DLD1 (cell line): ENCODE measurements around the gene TTC38.

Experiments used
- in situ Hi-C: cut with HindIII; loops from 2 replicates; pipeline ENCODE4 v1.10.0; 2017; ENCODE audit warnings: low sequenced_read_pairs

Gene TTC38

DNA sequence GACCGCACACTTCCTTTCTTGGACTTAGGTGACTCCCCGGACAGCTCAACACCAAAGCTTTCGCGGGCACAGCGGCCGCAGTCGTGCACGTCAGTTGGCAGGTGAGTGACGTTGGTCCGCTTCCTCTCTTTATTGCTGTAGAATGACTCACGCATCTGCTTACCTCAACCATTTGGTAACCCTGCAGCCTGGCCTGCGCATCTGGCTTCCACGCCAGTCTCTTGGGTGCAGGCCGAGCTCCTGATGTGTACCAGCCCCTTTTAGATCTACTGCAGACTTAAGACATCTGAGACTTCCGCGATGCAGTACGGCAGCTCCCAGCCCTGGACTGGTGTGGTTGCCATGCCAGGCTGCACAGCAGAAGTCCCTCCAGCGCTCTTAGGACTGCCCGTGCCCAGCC, 55.4 kb downstream of the TTC38 start:
- in situ Hi-C loops: no loop called here

DNA sequence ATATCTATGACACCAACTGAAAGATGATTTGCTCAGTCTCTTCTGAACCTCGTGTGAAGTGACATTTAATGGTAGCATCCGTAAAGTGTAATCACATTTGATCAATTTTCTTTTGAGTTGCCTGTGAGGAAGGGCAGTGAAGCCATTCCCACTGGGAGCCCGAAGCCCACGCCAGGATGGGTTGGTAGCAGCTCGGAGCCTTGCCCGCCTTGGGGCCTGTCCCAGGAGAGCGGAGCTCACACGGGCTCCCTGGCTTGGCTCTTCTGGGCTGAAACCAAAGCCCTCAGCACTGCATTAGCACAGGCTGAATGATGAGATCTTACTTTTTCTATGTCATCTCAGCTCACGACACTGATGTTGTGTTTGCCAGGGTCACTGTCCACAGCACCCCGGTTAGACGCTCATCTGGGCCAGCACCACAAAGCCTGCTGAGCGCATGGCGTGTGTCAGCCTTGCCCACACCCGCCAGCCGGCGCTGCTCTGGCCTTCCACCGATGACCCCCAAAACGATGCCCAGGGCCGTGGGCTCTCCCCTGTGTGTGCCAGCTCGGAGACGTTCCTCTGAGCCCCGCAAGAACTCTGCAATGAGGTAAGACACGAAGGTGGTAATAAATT, 58.4 kb downstream of the TTC38 start:
- in situ Hi-C loops: loop anchor here (25.0 kb wide), 1 partner anchor 111 kb away; no protein-coding TSS in a partner anchor

DNA sequence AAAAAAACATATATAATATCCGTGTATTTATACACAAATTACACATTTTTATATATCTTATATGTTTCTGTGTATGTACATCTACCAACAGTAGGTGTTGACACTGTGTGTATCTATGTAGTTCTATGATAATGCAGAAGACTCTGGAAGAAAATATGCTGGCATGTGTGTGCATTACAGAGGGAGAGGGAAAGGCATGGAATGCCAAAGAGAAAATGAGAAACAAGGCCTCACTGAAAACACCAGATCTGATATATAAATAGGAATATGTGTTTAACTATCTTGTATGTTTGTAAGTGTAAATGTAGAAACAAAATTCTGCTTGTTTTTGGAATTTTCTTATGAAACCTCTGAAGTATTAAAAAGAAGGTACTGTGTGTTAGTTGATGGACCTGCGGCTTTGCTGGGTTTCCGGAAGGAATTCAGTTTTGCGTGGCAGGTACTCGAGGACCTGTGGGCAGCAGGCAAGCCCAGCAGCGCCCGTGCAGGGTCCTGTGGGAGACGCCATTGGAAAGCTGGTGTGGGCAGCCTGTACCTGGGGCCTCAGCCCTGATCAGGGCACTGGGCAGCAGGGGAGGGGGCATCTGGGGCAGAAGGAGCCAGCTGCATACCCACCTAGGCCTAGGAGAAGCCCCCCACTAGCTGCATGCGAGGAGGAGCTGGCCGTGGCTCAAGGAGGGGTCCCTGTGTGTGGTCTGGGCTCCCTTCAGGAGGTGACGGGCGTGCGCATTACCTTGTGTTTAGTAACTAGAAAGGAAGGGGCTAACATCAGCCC, 60.1 kb downstream of the TTC38 start:
- in situ Hi-C loops: loop anchor here (25.0 kb wide), 1 partner anchor 109 kb away; no protein-coding TSS in a partner anchor

DNA sequence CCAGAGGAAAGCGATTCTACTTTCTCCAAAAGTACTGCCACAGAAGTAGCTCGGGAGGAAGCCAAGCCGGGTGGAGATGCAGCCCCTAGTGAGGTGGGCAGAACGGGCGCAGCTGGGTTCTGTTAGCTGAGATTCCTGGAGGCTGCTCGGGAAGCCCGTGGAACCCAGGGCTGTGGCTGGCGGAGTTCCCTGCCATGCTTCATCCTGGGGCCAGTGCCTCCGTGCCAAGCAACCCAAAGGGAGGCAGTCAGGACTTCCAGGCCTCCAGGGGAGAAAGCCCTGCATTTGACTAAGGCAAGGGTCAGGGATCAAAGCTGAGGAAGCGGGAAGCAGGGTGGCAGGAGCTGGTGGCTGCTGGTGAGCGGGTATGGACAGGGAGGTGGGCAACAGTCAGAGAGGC, 61.0 kb downstream of the TTC38 start:
- in situ Hi-C loops: loop anchor here (25.0 kb wide), 1 partner anchor 109 kb away; no protein-coding TSS in a partner anchor

DNA sequence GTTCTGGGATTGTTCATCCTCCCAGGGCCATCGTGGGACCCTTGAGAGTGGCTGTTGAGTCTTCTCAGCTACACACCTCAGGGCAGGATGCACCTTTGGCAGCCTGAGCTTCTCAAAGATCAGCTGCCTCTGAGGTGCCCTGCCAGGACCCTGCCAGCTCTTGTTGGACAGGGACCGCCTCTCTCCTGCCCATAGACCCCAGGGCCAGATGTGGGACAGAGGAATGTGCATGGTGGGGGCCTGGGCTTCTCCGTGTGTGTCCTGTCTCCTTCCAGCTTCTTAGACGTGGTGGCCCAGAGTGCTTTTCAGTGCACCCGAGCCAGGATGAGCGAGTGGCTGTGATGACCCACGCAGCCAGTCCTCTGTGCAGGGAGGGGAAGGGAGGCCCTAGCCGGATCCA, 61.8 kb downstream of the TTC38 start:
- in situ Hi-C loops: loop anchor here (10.0 to 25.0 kb wide), 2 partner anchors 108 to 185 kb away; no protein-coding TSS in a partner anchor

DNA sequence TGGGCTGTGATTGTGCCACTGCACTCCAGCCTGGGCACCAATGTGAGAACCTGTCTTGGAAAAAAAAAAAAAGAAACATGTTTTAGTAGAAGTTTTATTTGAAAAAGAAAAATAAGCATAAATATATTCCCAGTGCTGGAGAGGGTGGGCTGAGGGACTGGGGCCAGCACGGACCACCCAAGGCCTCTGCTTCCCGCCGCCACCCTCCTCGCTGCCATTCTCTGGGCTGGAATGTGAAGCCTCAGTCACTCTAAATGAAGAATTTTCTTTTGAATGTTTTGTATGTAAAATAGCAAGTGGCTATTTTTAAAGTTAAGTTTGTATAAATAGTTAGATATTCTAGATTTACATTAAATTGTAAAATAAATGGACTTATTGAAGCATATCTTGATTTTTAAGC, 62.6 kb downstream of the TTC38 start:
- in situ Hi-C loops: loop anchor here (10.0 to 25.0 kb wide), 2 partner anchors 107 to 186 kb away; no protein-coding TSS in a partner anchor

DNA sequence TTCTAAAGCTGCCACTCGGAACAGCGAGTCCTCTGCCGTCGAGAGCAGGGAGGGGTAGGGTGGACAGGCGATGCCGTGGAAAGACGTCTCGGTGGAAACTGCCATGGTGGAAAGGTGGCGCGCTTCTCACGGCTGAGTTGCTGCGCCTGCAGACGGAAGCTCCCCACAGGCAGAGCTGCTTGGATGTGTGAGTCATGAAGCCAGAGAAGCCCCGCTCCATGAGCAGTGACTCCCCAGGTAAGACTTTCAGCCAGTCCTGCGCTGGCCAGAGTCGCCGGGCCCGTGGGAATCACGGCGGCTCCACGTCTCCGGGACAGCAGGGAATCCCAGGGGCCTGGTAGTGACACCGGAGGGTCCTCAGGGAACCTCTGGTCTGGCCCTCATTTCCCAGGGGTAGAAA, 63.7 kb downstream of the TTC38 start:
- in situ Hi-C loops: loop anchor here (10.0 to 25.0 kb wide), 2 partner anchors 106 to 187 kb away; no protein-coding TSS in a partner anchor

DNA sequence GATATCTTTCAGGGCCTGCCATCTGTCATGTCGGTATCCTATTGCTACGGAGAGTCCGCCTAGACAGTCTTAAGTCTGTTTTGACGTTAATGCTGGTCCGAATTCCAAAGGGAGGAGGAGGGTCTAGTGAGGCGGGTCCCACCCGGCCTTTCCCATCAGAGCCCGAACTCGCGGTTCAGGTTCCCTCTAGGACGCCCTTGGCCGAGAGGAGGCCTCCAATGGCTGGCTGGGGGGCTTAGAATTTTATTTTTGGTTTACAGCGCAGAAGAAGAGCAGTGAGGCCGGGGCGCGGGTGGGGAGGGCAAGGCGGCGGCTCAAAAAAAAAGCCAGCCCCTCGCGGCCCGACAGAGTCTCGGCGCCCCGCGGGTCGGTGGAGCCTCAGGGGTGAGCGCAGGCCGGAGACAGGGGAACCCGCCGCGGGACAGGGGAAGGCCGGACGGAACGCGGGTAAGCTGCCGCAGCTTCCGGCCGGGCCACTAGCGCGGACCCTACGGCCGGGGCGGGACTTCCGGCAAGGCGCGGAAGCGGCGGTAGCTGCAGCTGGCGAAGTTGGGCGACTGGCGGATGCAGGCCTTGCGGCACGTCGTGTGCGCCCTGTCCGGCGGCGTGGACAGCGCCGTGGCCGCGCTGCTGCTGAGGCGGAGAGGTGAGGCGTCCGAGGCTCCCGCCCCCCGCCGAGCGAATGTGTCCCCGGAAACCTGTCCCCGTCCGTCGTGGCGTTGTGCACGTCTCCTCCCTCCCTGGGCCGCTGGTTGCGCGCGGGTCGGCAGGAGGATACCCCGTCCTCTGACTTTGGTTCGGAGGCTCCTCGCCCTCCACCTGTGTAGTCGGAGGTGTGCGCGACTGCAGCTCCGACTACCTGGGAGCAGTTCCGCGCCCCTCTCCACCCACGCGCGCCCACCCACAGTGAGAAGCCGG, 67.7 kb downstream of the TTC38 start, which contains the start of gene TRMU:
TRMU (plus strand) TSS at position 514 of the 918 bp plus-strand sequence; CDS start at position 565, 51 bp downstream.
- in situ Hi-C loops: loop anchor here (10.0 to 25.0 kb wide), 2 partner anchors 102 to 191 kb away; no protein-coding TSS in a partner anchor

DNA sequence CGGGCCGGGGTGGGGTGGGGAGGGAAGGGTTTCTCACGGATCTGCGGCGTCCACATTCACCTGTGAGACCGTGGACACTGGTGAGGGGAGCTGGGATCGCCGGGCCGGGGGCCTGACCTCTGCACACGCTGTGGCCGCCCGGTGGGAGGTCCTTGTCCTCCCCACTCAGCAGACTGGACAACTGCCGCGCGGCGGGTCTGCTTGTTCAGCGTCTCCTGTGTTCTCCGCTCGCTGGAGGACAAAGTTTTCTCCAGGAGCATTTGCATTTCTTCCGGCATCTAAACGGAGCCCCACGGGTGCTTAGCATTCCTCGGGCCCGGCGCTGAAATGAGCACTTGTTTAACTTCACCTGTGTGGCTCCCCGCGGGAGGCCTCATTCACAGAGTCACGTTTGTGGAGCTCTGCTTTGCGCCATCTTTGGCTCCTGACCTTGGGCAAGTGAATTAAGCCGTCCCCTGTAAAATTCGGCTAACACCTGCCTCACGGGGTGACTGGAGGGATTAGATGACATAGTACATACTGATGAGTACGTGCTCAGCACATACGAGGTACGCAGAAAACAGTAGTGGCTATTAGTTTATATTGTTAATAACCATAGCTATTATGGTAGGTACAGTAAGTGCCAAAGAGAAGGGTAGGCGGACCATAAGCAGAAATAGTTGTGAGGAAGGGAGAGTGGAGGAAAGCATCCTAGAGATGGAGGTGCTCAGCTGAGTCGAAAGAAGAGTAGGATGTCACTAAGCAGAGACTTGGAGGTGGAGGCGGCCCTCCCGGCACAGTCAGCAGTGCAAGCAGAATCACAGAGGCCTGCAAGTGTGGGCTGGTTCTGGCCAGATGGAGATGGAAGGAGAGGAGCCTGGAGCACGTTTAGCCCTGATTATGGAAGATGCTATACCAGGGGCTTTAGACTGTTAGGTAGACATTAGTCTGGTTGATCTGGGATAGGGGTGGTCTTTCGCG, 68.6 kb downstream of the TTC38 start:
- in situ Hi-C loops: loop anchor here (10.0 to 25.0 kb wide), 2 partner anchors 101 to 192 kb away; no protein-coding TSS in a partner anchor

DNA sequence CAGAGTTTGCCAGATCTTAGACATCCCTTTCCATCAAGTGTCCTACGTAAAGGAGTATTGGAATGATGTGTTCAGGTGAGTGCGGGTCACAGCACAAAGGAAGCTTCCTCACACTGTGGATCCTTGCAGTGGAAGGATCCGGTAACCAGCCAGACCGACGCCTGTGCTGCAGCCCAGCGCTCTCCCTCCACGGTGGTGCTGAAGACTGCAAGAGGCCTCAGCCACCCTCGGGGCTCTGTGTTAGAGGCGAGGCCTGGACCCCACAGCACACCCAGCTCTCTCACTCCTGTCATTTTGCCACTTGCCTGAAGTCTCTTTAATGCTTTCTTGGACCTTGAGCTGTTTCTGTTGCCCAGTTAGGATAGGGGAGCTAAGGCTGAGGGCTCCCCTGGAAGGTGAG, 70.1 kb downstream of the TTC38 start:
- in situ Hi-C loops: loop anchor here (10.0 to 25.0 kb wide), 2 partner anchors 99 to 193 kb away; no protein-coding TSS in a partner anchor

DNA sequence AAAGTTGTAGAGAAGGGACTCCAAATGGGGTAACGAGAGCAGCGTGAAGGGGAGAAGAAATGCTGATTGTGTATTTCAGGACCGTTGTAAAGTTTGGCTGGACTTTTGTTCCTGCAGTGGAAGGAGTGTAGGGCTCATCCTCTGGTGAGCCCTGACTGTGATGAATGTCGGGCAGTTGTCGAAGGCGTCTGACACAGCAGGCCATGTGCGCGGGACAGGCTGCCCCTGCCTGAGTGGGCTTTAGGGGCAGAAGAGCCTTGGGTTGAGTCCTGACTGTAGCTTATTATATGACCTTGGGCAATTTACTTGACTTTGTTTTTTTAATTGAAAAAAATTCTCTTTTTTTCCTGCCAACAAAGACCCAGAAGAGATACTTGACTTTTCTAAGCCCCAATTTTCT, 70.8 kb downstream of the TTC38 start:
- in situ Hi-C loops: loop anchor here (10.0 to 25.0 kb wide), 2 partner anchors 99 to 194 kb away; no protein-coding TSS in a partner anchor

DNA sequence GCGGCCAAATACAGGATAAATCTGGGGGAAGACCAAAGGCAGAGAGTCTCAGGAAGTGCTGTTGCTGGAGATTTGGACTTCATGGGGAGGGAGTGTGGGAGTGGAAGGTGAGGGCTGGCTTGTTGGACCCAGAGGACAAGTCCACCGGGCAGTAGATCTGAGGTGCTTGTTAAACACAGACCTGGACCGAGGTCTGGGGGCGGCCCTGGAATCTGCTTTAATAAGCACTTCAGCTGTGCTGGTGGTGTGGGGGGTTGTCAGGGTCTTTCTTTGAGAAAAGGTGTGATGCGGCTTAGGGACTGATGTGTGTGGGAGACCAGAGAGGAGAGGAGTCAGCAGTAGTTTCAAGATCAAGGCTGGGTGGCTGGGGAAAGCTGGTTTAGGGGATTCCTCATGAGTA, 72.1 kb downstream of the TTC38 start:
- in situ Hi-C loops: loop anchor here (10.0 to 25.0 kb wide), 2 partner anchors 97 to 195 kb away; no protein-coding TSS in a partner anchor

DNA sequence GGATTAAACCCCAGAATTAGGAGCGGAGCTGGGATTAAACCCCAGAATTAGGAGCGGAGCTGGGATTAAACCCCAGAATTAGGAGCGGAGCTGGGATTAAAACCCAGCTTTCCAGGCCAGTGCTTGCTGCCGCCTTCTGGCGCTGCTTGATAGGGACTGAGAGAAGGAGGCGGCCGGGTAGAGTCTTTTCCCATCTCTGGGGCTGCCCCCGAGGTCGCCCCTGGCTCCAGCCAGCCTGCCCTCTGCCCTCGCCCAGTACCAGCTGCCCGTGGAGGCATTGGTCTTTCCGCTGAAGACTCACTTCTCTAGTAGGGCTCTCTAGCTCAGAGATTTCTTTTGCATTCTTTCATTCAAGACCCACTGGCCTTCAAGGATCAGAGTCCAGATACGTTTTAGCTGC, 72.9 kb downstream of the TTC38 start:
- in situ Hi-C loops: loop anchor here (25.0 kb wide), 1 partner anchor 97 kb away; no protein-coding TSS in a partner anchor
